Prostate gland (tissue), 2 donors: ENCODE results near the gene IKZF2.

Experiments
- CTCF ChIP-seq, 4 experiments: fragments of 200-600 bp in 2 of 4; fragments of 450-650 bp in 2 of 4; sonication (generic) in 2 of 4; IDR thresholded peaks; 1 replicate in 3 of 4; 2 replicates in 1 of 4; pipeline ENCODE4 v1.5.1; 2016 to 2019; ENCODE audit warnings: antibody characterized with exemption in 4 of 4, mild to moderate bottlenecking in 2 of 4, moderate library complexity in 2 of 4
- POLR2AphosphoS5 ChIP-seq: sonication (generic); formaldehyde crosslinking; IDR thresholded peaks from one replicate; pipeline ENCODE4 v1.6.1; 2017; ENCODE audit warnings: antibody characterized with exemption

- TF ChIP-seq POLR2AphosphoS5 (peak; percentile 29), CTCF (IDR thresholded peaks at IDR 0.05) (no peak)
These were observed at the start of gene IKZF2 for GRCh38 chr2:213151437-213152064.
